ENCODE measurements around the gene LPAR3.

DNA sequence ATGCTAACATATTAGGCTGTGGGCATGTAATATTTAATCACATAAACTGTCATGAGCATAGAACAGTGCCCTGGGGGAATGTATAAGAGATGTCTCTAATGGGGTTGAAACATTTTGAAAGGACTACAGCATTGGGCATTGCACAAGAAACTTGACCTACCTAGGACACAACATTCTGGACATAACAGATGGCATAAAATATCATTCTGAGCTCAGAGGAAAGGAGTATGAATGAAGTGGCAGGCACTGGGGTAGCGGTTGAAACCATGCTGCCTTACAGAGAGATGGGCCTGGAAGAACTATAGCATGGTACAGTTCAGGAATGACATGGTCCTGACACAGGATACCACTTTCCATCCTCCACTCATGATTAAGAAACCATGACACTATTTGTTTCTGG lies 69.0 kb downstream of the LPAR3 start:
- TF ChIP-seq, protein P1, sequence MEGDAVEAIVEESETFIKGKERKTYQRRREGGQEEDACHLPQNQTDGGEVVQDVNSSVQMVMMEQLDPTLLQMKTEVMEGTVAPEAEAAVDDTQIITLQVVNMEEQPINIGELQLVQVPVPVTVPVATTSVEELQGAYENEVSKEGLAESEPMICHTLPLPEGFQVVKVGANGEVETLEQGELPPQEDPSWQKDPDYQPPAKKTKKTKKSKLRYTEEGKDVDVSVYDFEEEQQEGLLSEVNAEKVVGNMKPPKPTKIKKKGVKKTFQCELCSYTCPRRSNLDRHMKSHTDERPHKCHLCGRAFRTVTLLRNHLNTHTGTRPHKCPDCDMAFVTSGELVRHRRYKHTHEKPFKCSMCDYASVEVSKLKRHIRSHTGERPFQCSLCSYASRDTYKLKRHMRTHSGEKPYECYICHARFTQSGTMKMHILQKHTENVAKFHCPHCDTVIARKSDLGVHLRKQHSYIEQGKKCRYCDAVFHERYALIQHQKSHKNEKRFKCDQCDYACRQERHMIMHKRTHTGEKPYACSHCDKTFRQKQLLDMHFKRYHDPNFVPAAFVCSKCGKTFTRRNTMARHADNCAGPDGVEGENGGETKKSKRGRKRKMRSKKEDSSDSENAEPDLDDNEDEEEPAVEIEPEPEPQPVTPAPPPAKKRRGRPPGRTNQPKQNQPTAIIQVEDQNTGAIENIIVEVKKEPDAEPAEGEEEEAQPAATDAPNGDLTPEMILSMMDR (conservative IDR thresholded peaks at IDR 0.05), result no peak
- TF ChIP-seq ZFX (IDR thresholded peaks at IDR 0.05), result no peak
